H7 (cell line): Measurements from ENCODE around the gene NHERF2. TPM values are rescaled to one million over a fixed set of nuclear protein-coding genes. Genes with fewer than 3 reads are reported as not detected.

Source experiments
- DNase-seq: peaks from one replicate; pipeline ENCODE4 v3.0.0; 2012
- H3K27me3 ChIP-seq: 2 replicates; pipeline ENCODE4 v1.6.0; 2011; ENCODE audit warnings: mild to moderate bottlenecking, low read length; ENCODE audit not compliant: control insufficient read depth, insufficient read depth
- H3K36me3 ChIP-seq: replicated peaks from 2 replicates; pipeline ENCODE4 v1.5.1; 2011; ENCODE audit warnings: low read length; ENCODE audit not compliant: control insufficient read depth, insufficient read depth
- H3K4me3 ChIP-seq: 2 replicates; pipeline ENCODE4 v1.5.1; 2011; ENCODE audit warnings: low read depth, mild to moderate bottlenecking, control low read depth, low read length, moderate library complexity; ENCODE audit not compliant: insufficient read depth
- total RNA-seq: library from RNA; depleted of rRNA; stranded (reverse); fragments of >200 nt; shearing (Covaris generic); gene quantifications from 2 replicates; pipeline ENCODE4 v1.2.3, GENCODE V29; 2014

NHERF2 gene
- total RNA-seq, 1 experiment from 2014 or later: 14.0 TPM

- peak; percentile 99 for DNase-seq
- Histone ChIP-seq H3K4me3 (peak overlapping the region; percentile 40), H3K36me3 (no peaks in the 10 kb centered on the region), H3K27me3 (peaks cover 45% of the 10 kb centered on the region)
These were observed 3.3 kb upstream of the NHERF2 start for GRCh38 chr16:2023092-2024031.

- H3K27me3 ChIP-seq: peaks cover 42% of the 10 kb centered on the region
- H3K36me3 ChIP-seq: no peaks in the 10 kb centered on the region
- peak; percentile 75 for DNase-seq
- H3K4me3 ChIP-seq: peak overlapping the region; percentile 40; the same call in 1 of the 2 replicates
These were observed 2.7 kb upstream of the NHERF2 start for GRCh38 chr16:2024032-2024420.

- no peak for DNase-seq
- Histone ChIP-seq H3K36me3 (no peaks in the 10 kb centered on the region), H3K4me3 (no peak overlapping the region), H3K27me3 (peaks cover 30% of the 10 kb centered on the region)
These were observed 1.5 kb upstream of the NHERF2 start for GRCh38 chr16:2025251-2025650.

GRCh38 chr16:2025878-2026460 lies 733 bp upstream of the NHERF2 start:
- Histone ChIP-seq H3K36me3 (no peaks in the 10 kb centered on the region), H3K27me3 (peaks cover 22% of the 10 kb centered on the region), H3K4me3 (no peak overlapping the region; the same call in 1 of the 2 replicates)
- DNase-seq: no peak

GRCh38 chr16:2027024-2028010 lies 615 bp downstream of the NHERF2 start:
- peak overlapping the region; percentile 54 for H3K4me3 ChIP-seq

GRCh38 chr16:2028146-2028545 lies 1.4 kb downstream of the NHERF2 start:
- H3K4me3 ChIP-seq: no peak overlapping the region
- H3K27me3 ChIP-seq: peaks cover 16% of the 10 kb centered on the region

More at GRCh38 chr16:2027024-2028010, 615 bp downstream of the NHERF2 start:
- peak; percentile 86 for DNase-seq
- no peaks in the 10 kb centered on the region for H3K36me3 ChIP-seq
- H3K27me3 ChIP-seq: peaks cover 16% of the 10 kb centered on the region

GRCh38 chr16:2028620-2029220 lies 2.0 kb downstream of the NHERF2 start:
- Histone ChIP-seq H3K27me3 (peaks cover 16% of the 10 kb centered on the region), H3K36me3 (no peaks in the 10 kb centered on the region), H3K4me3 (no peak overlapping the region)
- no peak for DNase-seq

More at GRCh38 chr16:2028146-2028545, 1.4 kb downstream of the NHERF2 start:
- no peak for DNase-seq
- no peaks in the 10 kb centered on the region for H3K36me3 ChIP-seq

GRCh38 chr16:2029350-2029749 lies 2.6 kb downstream of the NHERF2 start:
- no peak for DNase-seq
- no peaks in the 10 kb centered on the region for H3K36me3 ChIP-seq
- H3K4me3 ChIP-seq: no peak overlapping the region
- H3K27me3 ChIP-seq: peaks cover 14% of the 10 kb centered on the region

GRCh38 chr16:2030036-2030435 lies 3.3 kb downstream of the NHERF2 start:
- Histone ChIP-seq H3K4me3 (no peak overlapping the region), H3K27me3 (peaks cover 14% of the 10 kb centered on the region), H3K36me3 (no peaks in the 10 kb centered on the region)
- DNase-seq: no peak

GRCh38 chr16:2031081-2031577 lies 4.4 kb downstream of the NHERF2 start:
- peaks cover 12% of the 10 kb centered on the region for H3K27me3 ChIP-seq
- no peak for DNase-seq
- H3K4me3 ChIP-seq: no peak overlapping the region
- no peaks in the 10 kb centered on the region for H3K36me3 ChIP-seq

- no peak overlapping the region for H3K4me3 ChIP-seq
- peaks cover 3% of the 10 kb centered on the region for H3K27me3 ChIP-seq
- DNase-seq: no peak
- H3K36me3 ChIP-seq: no peaks in the 10 kb centered on the region
These were observed 5.8 kb downstream of the NHERF2 start for GRCh38 chr16:2032285-2033056.

- H3K36me3 ChIP-seq: no peaks in the 10 kb centered on the region
- no peaks in the 10 kb centered on the region for H3K27me3 ChIP-seq
- peak; percentile 81 for DNase-seq
- H3K4me3 ChIP-seq: no peak overlapping the region
These were observed 6.6 kb downstream of the NHERF2 start for GRCh38 chr16:2033057-2033908.
